Pulmonary artery endothelial cell (primary cell): Measurements from ENCODE around the gene SSR3. TPM values are rescaled to one million over a fixed set of nuclear protein-coding genes. Genes with fewer than 3 reads are reported as not detected.
A peak's percentile ranks its signal among the peaks of the same experiment; 100 is the strongest.
"Not testable (repeated sequence)": the region's sequence is repeated elsewhere in the genome, so short reads cannot be mapped to it uniquely, and the experiment has no call there.

ENCODE experiments used
- DNase-seq: peaks from one replicate; pipeline ENCODE4 v3.0.0-alpha.2; 2011; ENCODE audit warnings: low read depth, low spot score
- total RNA-seq: library from RNA; depleted of rRNA; stranded (reverse); fragments of >200 nt; gene quantifications from 2 replicates; pipeline ENCODE4 v1.2.3, GENCODE V29; 2014

Gene SSR3
- total RNA-seq = 335 and 769 TPM in 2 replicates

- peak; percentile 99 for DNase-seq
Measured at GRCh38 chr3:156554842-156555687, at the start of gene SSR3. SSR3 (minus strand) TSS chr3:156555117; CDS start chr3:156555089, 28 bp downstream.

GRCh38 chr3:156604064-156604641, 49.2 kb upstream of the SSR3 start:
- DNase-seq = no peak

GRCh38 chr3:156603379-156604017, 48.6 kb upstream of the SSR3 start:
- no peak for DNase-seq

GRCh38 chr3:156602424-156602823, 47.5 kb upstream of the SSR3 start:
- DNase-seq = no peak

- DNase-seq = no peak
Measured at GRCh38 chr3:156601497-156601896, 46.6 kb upstream of the SSR3 start.

- DNase-seq = no peak
Measured at GRCh38 chr3:156600834-156601233, 45.9 kb upstream of the SSR3 start.

- DNase-seq = no peak
Measured at GRCh38 chr3:156599089-156599874, 44.4 kb upstream of the SSR3 start.

GRCh38 chr3:156598413-156598812, 43.5 kb upstream of the SSR3 start:
- DNase-seq = no peak

GRCh38 chr3:156594219-156594683, 39.3 kb upstream of the SSR3 start:
- DNase-seq = no peak

GRCh38 chr3:156593814-156594213, 38.9 kb upstream of the SSR3 start:
- DNase-seq = no peak

- DNase-seq = not testable (repeated sequence)
Measured at GRCh38 chr3:156589806-156590205, 34.9 kb upstream of the SSR3 start.

GRCh38 chr3:156587760-156588069, 32.8 kb upstream of the SSR3 start:
- no peak for DNase-seq

GRCh38 chr3:156586905-156587759, 32.2 kb upstream of the SSR3 start:
- DNase-seq = no peak

GRCh38 chr3:156583469-156583868, 28.6 kb upstream of the SSR3 start:
- no peak for DNase-seq

GRCh38 chr3:156582532-156583183, 27.7 kb upstream of the SSR3 start:
- no peak for DNase-seq

GRCh38 chr3:156581954-156582353, 27.0 kb upstream of the SSR3 start:
- no peak for DNase-seq

GRCh38 chr3:156581033-156581432, 26.1 kb upstream of the SSR3 start:
- no peak for DNase-seq

- no peak for DNase-seq
Measured at GRCh38 chr3:156579427-156579851, 24.5 kb upstream of the SSR3 start.

GRCh38 chr3:156577736-156578135, 22.8 kb upstream of the SSR3 start:
- no peak for DNase-seq

- no peak for DNase-seq
Measured at GRCh38 chr3:156576651-156577348, 21.9 kb upstream of the SSR3 start.
